B cell (primary cell): ENCODE results near the gene NUAK1.

Source experiments
- EZH2 ChIP-seq: IDR thresholded peaks from 2 replicates; pipeline ENCODE4 v1.6.1; 2012; ENCODE audit warnings: borderline replicate concordance, low read depth, mild to moderate bottlenecking, moderate library complexity, low read length; ENCODE audit not compliant: insufficient read depth, poor library complexity, severe bottlenecking
- TF ChIP-seq, protein P1 (sequence below): fragments of 200-600 bp; IDR thresholded peaks from one replicate; pipeline ENCODE4 v1.8.0; 2022; ENCODE audit warnings: antibody characterized with exemption, mild to moderate bottlenecking

DNA sequence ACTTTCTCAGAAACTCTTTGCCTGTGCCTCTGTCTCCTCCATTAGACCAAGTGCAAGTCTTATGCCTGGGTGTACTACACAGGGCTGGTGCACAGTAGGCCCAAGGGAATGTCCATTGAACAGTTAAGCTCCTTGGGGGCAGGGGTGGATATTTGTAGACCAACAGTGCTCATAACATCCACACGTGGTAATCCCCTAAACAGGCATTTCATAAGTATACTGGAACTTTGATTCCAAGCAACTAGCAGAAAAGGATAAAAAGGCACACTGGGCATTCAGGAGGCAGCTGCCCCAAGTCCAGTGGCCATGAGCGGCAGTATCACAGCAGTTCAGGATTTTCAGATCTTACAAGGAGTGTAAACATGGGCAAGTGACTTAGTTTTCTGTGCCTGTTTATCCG lies 16.8 kb downstream of the NUAK1 start:
- TF ChIP-seq, protein P1, sequence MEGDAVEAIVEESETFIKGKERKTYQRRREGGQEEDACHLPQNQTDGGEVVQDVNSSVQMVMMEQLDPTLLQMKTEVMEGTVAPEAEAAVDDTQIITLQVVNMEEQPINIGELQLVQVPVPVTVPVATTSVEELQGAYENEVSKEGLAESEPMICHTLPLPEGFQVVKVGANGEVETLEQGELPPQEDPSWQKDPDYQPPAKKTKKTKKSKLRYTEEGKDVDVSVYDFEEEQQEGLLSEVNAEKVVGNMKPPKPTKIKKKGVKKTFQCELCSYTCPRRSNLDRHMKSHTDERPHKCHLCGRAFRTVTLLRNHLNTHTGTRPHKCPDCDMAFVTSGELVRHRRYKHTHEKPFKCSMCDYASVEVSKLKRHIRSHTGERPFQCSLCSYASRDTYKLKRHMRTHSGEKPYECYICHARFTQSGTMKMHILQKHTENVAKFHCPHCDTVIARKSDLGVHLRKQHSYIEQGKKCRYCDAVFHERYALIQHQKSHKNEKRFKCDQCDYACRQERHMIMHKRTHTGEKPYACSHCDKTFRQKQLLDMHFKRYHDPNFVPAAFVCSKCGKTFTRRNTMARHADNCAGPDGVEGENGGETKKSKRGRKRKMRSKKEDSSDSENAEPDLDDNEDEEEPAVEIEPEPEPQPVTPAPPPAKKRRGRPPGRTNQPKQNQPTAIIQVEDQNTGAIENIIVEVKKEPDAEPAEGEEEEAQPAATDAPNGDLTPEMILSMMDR = no peak
- TF ChIP-seq EZH2 = no peak
